CD4-positive, alpha-beta T cell treated with Interleukin-1 beta for 1 hour (primary cell): ENCODE results near the gene GTF3C5.
A peak's percentile ranks its signal among the peaks of the same experiment; 100 is the strongest.

Source experiments
- DNase-seq, 2 donors: peaks; one replicate each; pipeline ENCODE4 v3.0.0-alpha.2; 2020 to 2022

The GTF3C5 gene

GRCh38 chr9:133031496-133031911, 707 bp downstream of the GTF3C5 start:
- DNase-seq, result no peak

GRCh38 chr9:133032171-133032570, 1.4 kb downstream of the GTF3C5 start:
- DNase-seq, result no peak

- DNase-seq, result no peak
Observed at GRCh38 chr9:133035669-133036068, 4.9 kb downstream of the GTF3C5 start.

GRCh38 chr9:133037775-133038515, 7.1 kb downstream of the GTF3C5 start:
- DNase-seq, result no peak

GRCh38 chr9:133040892-133041479, 10.2 kb downstream of the GTF3C5 start:
- DNase-seq, result peak; percentile 31 to 41

- DNase-seq, result no peak
Observed at GRCh38 chr9:133041958-133042357, 11.2 kb downstream of the GTF3C5 start.

GRCh38 chr9:133042676-133043075, 11.9 kb downstream of the GTF3C5 start:
- DNase-seq, result no peak

GRCh38 chr9:133043449-133044035, 12.7 kb downstream of the GTF3C5 start:
- DNase-seq, result no peak

GRCh38 chr9:133044125-133044524, 13.3 kb downstream of the GTF3C5 start:
- no peak for DNase-seq

GRCh38 chr9:133044661-133045060, 13.9 kb downstream of the GTF3C5 start:
- DNase-seq, result no peak

- DNase-seq, result no peak
Observed at GRCh38 chr9:133045132-133045531, 14.3 kb downstream of the GTF3C5 start.

GRCh38 chr9:133046196-133046899, 15.6 kb downstream of the GTF3C5 start:
- no peak for DNase-seq

GRCh38 chr9:133046900-133047295, 16.1 kb downstream of the GTF3C5 start:
- DNase-seq, result no peak

GRCh38 chr9:133048595-133048994, 17.8 kb downstream of the GTF3C5 start:
- peak in 1 of 2 donors; percentile 35 for DNase-seq

- DNase-seq, result no peak
Observed at GRCh38 chr9:133049043-133049442, 18.2 kb downstream of the GTF3C5 start.

GRCh38 chr9:133050142-133050541, 19.3 kb downstream of the GTF3C5 start:
- DNase-seq, result no peak

GRCh38 chr9:133050781-133051180, 20.0 kb downstream of the GTF3C5 start:
- DNase-seq, result no peak

- DNase-seq, result no peak
Observed at GRCh38 chr9:133051281-133051900, 20.6 kb downstream of the GTF3C5 start.

GRCh38 chr9:133051966-133052539, 21.3 kb downstream of the GTF3C5 start:
- DNase-seq, result no peak

GRCh38 chr9:133054194-133054890, 23.5 kb downstream of the GTF3C5 start:
- DNase-seq, result no peak

GRCh38 chr9:133054966-133055365, 24.2 kb downstream of the GTF3C5 start:
- DNase-seq, result no peak

GRCh38 chr9:133055788-133056420, 25.1 kb downstream of the GTF3C5 start:
- no peak for DNase-seq
